Gastrocnemius medialis (tissue), 4 donors: ENCODE results near the gene STUB1. TPM values are rescaled to one million over a fixed set of nuclear protein-coding genes. Genes with fewer than 3 reads are reported as not detected.
"Not testable (repeated sequence)": the region's sequence is repeated elsewhere in the genome, so short reads cannot be mapped to it uniquely, and the experiment has no call there.

Experiments
- ATAC-seq, 2 donors: fragments of 150-250 bp; one replicate each; pipeline ENCODE4 v1.9.1; 2016
- DNase-seq, 2 donors: peaks; one replicate each; pipeline ENCODE4 v3.0.0-alpha.2; 2019
- H3K27ac ChIP-seq, 4 donors: fragments of 200-600 bp; sonication (generic); 1 replicate in 1 of 4; 2 replicates in 3 of 4; pipeline ENCODE4 v1.5.1; 2016 to 2018; ENCODE audit warnings: mild to moderate bottlenecking in 2 of 4, moderate library complexity in 1 of 4
- H3K27me3 ChIP-seq, 3 donors: fragments of 200-600 bp; sonication (generic) in 2 of 3; 1 replicate in 1 of 3; 2 replicates in 2 of 3; pipeline versions ENCODE4 v1.5.1 to v1.6.0; 2016 to 2019; ENCODE audit warnings: mild to moderate bottlenecking in 1 of 3, moderate library complexity in 1 of 3
- H3K36me3 ChIP-seq, 2 donors: fragments of 200-600 bp; sonication (generic) in 1 of 2; one replicate each; pipeline ENCODE4 v1.5.1; 2017 to 2018
- H3K4me1 ChIP-seq, 2 donors: fragments of 200-600 bp; sonication (generic) in 1 of 2; one replicate each; pipeline ENCODE4 v1.5.1; 2016 to 2017; ENCODE audit warnings: mild to moderate bottlenecking in 2 of 2
- H3K4me3 ChIP-seq, 4 donors: fragments of 200-600 bp; sonication (generic) in 3 of 4; 1 replicate in 1 of 4; 2 replicates in 3 of 4; pipeline ENCODE4 v1.5.1; 2016 to 2019; ENCODE audit warnings: mild to moderate bottlenecking in 2 of 4
- H3K9me3 ChIP-seq, 3 donors: fragments of 200-600 bp; sonication (generic) in 2 of 3; 1 replicate in 1 of 3; 2 replicates in 2 of 3; pipeline ENCODE4 v1.5.1; 2016 to 2019
- CTCF ChIP-seq, 5 experiments: fragments of 450-650 bp in 3 of 5; fragments of 200-600 bp in 2 of 5; sonication (generic) in 2 of 5; IDR thresholded peaks in 4 of 5; conservative IDR thresholded peaks in 1 of 5; 1 replicate in 4 of 5; 2 replicates in 1 of 5; pipeline ENCODE4 v1.5.1; 2016 to 2019; ENCODE audit warnings: antibody characterized with exemption in 5 of 5, mild to moderate bottlenecking in 3 of 5, moderate library complexity in 3 of 5
- POLR2A ChIP-seq, 2 donors: fragments of 450-650 bp; IDR thresholded peaks; one replicate each; pipeline ENCODE4 v1.6.1; 2017; ENCODE audit warnings: antibody characterized with exemption in 2 of 2, mild to moderate bottlenecking in 2 of 2, moderate library complexity in 2 of 2
- in situ Hi-C, 4 donors: fragments of 200-750 bp; cut with MboI; loops; one replicate each; pipeline versions ENCODE4 v1.15.0 to v1.8.0; 2017; ENCODE audit warnings: low sequenced_read_pairs in 4 of 4
- intact Hi-C: fragments of 100-400 bp; cut with DNase I; formaldehyde crosslinking; loops from one replicate; pipeline ENCODE4 v1.15.1; 2023; ENCODE audit warnings: low total_unique reads
- total RNA-seq, 4 donors: library from RNA; depleted of rRNA; stranded (reverse); fragments of >200 nt; gene quantifications; one replicate each; pipeline versions ENCODE4 v1.1.0 to v1.2.3, GENCODE V29; 2016

Gene STUB1
- total RNA-seq, 4 donors from 2014 or later: 144 to 229 (median 204) TPM

GRCh38 chr16:686459-687260 is 6.5 kb downstream of the STUB1 start:
- DNase-seq: no peak
- no peak overlapping the region for H3K27ac ChIP-seq
- H3K27me3 ChIP-seq: peaks cover 0 to 4% (median 2%) of the 10 kb centered on the region in 3 donors
- H3K4me1 ChIP-seq: peaks cover 31 to 54% of the 10 kb centered on the region in 2 donors
- no peak for ATAC-seq
- H3K9me3 ChIP-seq: no peaks in the 10 kb centered on the region
- H3K4me3 ChIP-seq: no peak overlapping the region
- intact Hi-C loops (loop anchor here (10.0 kb wide), 1 partner anchor 618 kb away; the partner anchor contains the start of gene UBE2I), in situ Hi-C loops (no loop called here)
- peaks cover 0 to 29% of the 10 kb centered on the region in 2 donors for H3K36me3 ChIP-seq
- no peak for TF ChIP-seq CTCF (IDR thresholded peaks at IDR 0.05 in 4 of 5, conservative IDR thresholded peaks at IDR 0.05 in 1 of 5)
- no peak for TF ChIP-seq POLR2A (IDR thresholded peaks at IDR 0.05)

- in situ Hi-C loops (no loop called here), intact Hi-C loops (loop anchor here (10.0 kb wide), 1 partner anchor 617 kb away; the partner anchor contains the start of gene UBE2I)
- no peak for DNase-seq
- no peak overlapping the region for H3K4me3 ChIP-seq
- peaks cover 0 to 20% of the 10 kb centered on the region in 2 donors for H3K36me3 ChIP-seq
- no peak for ATAC-seq
- H3K9me3 ChIP-seq: no peaks in the 10 kb centered on the region
- peaks cover under 1 to 11% (median 10%) of the 10 kb centered on the region in 3 donors for H3K27me3 ChIP-seq
- no peak overlapping the region for H3K27ac ChIP-seq
- TF ChIP-seq CTCF (IDR thresholded peaks at IDR 0.05 in 4 of 5, conservative IDR thresholded peaks at IDR 0.05 in 1 of 5): no peak
- no peak for TF ChIP-seq POLR2A (IDR thresholded peaks at IDR 0.05)
- peaks cover 25 to 46% of the 10 kb centered on the region in 2 donors for H3K4me1 ChIP-seq
These were observed 7.3 kb downstream of the STUB1 start for GRCh38 chr16:687499-687898.

GRCh38 chr16:689175-689897 is 9.1 kb downstream of the STUB1 start:
- no peak for TF ChIP-seq CTCF (IDR thresholded peaks at IDR 0.05 in 4 of 5, conservative IDR thresholded peaks at IDR 0.05 in 1 of 5)
- TF ChIP-seq POLR2A (IDR thresholded peaks at IDR 0.05): no peak
- peaks cover 0 to 11% of the 10 kb centered on the region in 2 donors for H3K36me3 ChIP-seq
- DNase-seq: no peak
- no peaks in the 10 kb centered on the region for H3K9me3 ChIP-seq
- ATAC-seq: no peak
- H3K27ac ChIP-seq: peak overlapping the region; percentile 84 to 96 (median 91)
- intact Hi-C loops (loop anchor here (10.0 kb wide), 1 partner anchor 615 kb away; the partner anchor contains the start of gene UBE2I), in situ Hi-C loops (no loop called here)
- H3K27me3 ChIP-seq: peaks cover 17 to 29% (median 25%) of the 10 kb centered on the region in 3 donors
- H3K4me3 ChIP-seq: peak overlapping the region; percentile 80 to 99 (median 96)
- H3K4me1 ChIP-seq: peaks cover 16 to 32% of the 10 kb centered on the region in 2 donors

GRCh38 chr16:691242-691641 is 11.0 kb downstream of the STUB1 start:
- intact Hi-C loops, in situ Hi-C loops, ATAC-seq, H3K4me3 ChIP-seq, H3K27ac ChIP-seq, H3K9me3 ChIP-seq, DNase-seq, H3K36me3 ChIP-seq: not testable (repeated sequence)
- Histone ChIP-seq H3K27me3 (peaks cover 34 to 46% (median 40%) of the 10 kb centered on the region in 3 donors), H3K4me1 (peaks cover 13 to 23% of the 10 kb centered on the region in 2 donors)
